Activated T-helper 1 cell treated with anti-CD3 and anti-CD28 coated beads, Interleukin-2, amount 50 U/mL, for 16 hours (primary cell): ENCODE data around the gene MYEOV.

ENCODE experiments used
- DNase-seq, 2 donors: peaks; one replicate each; pipeline ENCODE4 v3.0.0-alpha.2; 2020; ENCODE audit warnings: low read depth in 1 of 2, low spot score in 1 of 2

The MYEOV gene

DNA sequence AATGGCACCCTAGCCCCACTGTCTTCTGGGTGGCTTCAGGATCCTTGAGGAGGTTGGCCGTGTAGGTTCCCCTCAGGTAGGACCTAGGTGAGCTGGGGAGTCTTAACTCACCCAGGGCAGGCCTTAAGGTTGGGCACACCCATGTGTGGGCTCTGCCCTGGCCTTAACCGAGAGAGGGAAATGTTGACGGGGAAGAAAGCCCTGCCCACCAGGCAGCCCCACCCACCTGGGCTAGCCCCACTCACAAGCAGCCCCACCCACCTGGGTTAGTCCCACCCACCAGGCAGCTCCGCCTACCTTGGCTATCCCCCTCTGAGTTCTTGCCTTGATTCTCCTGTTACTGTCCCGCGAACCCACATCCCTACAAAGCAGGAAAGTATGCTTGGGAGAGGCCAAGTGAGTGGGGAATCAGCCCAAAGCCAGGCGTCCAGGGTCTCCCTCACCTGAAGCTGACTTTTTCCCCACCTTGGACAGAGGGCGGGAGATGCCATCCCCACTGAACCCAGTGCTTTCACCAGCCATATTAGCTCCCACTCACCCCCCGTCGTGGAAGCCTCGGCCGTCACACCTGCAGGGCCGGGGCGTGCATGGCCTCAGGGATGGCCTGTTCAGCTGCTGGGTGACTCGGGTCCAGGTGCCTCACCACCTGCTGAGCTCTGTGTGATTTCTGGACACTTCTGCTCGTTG lies at the start of gene MYEOV:
MYEOV (plus strand) TSS at position 337 of the 687 bp plus-strand sequence. CDS start 1,200 bp downstream, outside the sequence.
- no peak for DNase-seq

DNA sequence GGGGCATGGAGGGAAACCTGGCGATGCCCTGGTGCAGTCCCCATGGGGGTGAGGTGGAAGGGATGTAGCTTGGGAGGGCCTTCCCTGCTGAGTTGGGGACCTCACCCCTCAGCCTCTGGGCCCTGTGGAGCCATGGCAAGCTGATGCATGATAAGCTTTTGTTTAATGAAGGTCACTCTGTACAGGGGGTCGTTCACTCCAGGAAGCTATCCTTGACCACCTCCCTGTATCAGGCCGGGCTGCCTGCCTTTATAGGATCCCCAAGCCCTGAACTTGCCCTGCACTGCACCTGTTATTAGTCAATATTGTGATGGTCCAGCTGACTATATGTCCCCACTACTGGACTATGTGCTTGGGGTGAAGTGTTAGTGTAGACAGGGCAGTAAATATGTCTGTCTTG lies 49.7 kb upstream of the MYEOV start:
- no peak for DNase-seq

- no peak for DNase-seq
These were observed 48.9 kb upstream of the MYEOV start for GRCh38 chr11:69245041-69245440.

- DNase-seq = no peak
These were observed 48.2 kb upstream of the MYEOV start for GRCh38 chr11:69245491-69246345.

DNA sequence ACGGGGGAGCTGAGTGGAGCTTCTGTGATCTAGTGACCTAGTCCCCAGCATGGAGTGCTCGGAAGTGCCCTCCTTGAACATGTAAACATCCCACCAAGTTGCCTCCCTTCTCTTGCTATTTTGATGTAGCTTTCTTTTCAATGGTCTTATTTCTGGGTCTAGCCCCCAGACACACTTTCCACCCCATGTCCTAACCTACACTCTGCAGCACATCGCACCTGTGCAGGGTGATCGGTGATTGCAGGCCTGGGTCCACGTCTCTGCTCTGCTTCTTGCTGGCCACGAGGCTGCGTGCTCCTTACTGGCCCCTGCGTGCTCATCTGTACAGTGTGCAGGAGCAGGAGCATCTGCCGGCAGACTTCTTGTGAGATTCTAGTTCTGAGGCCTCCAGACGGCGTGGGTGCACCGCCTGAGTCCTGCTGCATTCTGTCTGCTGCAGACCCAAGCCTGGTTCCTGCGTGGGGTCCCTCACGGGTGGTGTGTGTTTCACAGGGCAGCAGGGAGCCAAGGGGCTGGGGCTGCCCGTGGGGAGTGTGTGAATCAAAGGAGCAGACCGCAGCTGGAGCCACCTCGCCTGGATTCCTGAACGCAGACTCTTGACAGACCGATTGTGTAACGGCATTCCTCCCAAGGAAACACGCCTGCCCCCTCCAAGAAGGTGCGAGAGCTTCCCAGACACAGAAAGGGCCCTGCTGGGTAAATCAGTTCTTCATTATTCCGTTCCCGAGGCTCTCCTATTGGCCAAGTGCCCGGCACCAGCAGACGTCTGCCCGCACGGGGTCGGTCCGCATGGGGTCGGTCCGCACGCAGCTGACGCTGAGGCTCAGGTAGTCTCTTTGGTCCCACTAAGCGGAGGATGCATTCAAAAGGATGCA lies 44.4 kb upstream of the MYEOV start:
- DNase-seq = no peak

DNA sequence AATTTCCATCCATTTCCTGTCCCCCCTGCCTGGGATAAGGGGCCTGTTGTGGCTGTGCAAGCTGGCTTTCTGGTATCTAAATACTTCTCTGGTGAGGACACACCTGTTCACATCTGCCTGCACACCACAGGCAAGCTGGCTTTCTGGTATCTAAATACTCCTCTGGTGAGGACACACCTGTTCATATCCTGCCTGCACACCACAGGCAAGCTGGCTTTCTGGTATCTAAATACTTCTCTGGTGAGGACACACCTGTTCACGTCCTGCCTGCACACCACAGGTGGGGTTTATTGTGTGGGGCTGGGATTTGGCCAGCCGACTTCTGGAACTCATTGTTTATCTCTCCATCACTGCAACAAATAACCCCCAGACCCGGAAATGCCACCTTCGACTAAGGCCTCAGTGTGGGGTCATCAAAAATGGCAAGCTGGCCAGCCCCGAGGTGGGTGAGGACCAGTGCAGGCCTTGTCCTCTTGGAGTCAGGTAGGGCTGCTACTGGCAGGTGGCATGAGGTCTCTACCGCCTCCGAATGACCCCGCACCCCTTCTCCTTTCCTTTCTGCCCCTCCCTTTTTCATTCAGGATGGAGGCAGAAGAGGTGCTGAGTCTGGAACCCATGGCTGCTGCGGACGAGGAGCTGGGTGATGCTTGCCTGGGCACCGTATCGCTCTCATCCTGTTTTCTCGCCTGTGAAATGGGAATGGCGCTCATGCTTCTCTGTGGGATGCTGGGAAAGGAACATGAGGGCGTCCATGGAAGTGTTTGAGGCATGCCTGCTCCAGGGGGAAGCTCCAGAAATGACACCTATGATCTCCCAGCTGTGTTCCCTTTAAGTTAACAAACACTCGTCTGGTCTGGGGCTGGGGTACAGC lies 43.5 kb upstream of the MYEOV start:
- no peak for DNase-seq

- DNase-seq = no peak
These were observed 42.9 kb upstream of the MYEOV start for GRCh38 chr11:69251057-69251393.

GRCh38 chr11:69251639-69252489 lies 42.1 kb upstream of the MYEOV start:
- no peak for DNase-seq

GRCh38 chr11:69252490-69252837 lies 41.5 kb upstream of the MYEOV start:
- DNase-seq = no peak

- DNase-seq = no peak
These were observed 40.9 kb upstream of the MYEOV start for GRCh38 chr11:69253028-69253427.

DNA sequence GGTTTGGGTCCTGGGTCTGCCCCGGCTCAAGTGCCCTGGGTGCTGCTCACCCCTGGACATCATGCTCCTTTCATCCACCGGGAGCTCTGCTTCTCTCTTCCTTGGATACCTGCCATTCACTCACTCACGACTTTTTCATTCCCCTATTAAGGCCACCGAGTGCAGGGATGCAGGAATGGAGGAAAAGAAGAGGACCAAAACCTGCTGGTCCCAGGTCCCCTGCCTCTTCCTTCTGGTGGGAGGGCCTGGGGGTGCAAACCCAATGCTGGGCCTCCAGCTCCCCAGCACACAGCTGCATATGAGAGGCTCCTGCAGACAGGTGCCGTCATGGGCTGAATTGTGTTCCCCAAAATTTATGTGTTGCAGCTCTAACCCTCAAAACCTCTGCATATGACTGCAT lies 36.8 kb upstream of the MYEOV start:
- DNase-seq = no peak

- no peak for DNase-seq
These were observed 35.9 kb upstream of the MYEOV start for GRCh38 chr11:69257838-69258658.

- DNase-seq = no peak
These were observed 34.9 kb upstream of the MYEOV start for GRCh38 chr11:69259096-69259495.

DNA sequence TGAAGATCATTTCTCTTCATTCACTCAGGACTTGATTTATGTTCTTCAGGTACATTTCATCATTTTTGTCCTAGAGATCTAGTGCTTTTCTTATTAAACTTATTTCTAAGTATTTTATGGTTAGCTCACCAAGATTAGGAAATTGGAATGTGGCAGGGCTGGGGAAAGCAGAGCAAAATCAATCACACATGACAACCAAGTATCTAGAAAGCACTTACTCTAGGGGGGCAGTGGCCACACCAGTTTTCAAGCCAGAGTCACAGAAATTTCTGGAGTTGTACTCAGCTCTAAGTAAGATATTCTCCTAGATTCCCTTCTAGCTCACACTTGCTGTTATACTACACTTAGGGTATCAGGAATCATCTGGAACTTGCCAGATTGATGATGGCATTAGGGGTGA lies 33.3 kb upstream of the MYEOV start:
- DNase-seq = no peak

DNA sequence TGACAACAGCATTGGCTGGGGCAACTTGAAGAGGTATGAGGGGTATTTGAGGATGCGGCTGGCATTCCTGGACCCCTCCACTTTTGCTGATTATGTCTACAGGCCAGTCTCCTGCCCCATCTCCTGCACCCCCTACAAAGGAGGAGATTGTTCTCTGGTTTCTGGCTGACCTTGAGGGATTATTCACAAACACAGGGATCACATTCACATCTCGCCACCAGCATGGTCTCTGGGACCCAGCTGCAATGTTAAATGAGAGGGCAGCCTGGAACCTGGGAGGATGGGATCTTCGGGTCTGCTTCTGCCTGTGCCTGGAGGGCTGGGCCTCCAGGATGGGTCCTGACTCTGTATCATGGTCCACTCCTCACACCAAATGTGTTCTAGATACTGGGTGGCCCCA lies 32.8 kb upstream of the MYEOV start:
- DNase-seq = no peak

GRCh38 chr11:69262918-69263735 lies 30.8 kb upstream of the MYEOV start:
- DNase-seq = no peak

GRCh38 chr11:69263736-69264052 lies 30.3 kb upstream of the MYEOV start:
- no peak for DNase-seq

DNA sequence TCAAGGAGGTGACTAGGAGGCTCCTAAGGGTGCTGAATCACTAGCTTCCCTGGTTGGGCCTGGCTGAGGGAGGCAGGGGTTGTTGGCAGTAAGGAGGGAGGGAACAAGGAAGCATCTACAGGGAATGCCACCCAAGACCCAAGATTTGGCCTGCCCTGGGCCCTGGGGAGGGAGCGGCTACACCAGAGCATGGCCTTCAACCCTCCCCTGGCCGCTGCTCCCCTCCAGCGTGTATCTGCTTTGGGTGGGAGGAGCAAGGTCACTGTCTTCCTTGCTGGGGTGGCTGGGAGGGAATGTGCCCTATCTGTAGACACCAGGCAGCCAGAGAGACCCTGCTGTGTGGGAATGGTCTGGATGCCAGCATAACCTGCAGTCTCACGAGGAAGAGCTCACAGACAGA lies 29.5 kb upstream of the MYEOV start:
- DNase-seq = no peak
